Measurements from ENCODE around the gene PBX1. TPM values are rescaled to one million over a fixed set of nuclear protein-coding genes. Genes with fewer than 3 reads are reported as not detected.

PBX1 gene
- total RNA-seq, 2 donors from 2014 or later: 0.80 to 16.6 TPM

DNA sequence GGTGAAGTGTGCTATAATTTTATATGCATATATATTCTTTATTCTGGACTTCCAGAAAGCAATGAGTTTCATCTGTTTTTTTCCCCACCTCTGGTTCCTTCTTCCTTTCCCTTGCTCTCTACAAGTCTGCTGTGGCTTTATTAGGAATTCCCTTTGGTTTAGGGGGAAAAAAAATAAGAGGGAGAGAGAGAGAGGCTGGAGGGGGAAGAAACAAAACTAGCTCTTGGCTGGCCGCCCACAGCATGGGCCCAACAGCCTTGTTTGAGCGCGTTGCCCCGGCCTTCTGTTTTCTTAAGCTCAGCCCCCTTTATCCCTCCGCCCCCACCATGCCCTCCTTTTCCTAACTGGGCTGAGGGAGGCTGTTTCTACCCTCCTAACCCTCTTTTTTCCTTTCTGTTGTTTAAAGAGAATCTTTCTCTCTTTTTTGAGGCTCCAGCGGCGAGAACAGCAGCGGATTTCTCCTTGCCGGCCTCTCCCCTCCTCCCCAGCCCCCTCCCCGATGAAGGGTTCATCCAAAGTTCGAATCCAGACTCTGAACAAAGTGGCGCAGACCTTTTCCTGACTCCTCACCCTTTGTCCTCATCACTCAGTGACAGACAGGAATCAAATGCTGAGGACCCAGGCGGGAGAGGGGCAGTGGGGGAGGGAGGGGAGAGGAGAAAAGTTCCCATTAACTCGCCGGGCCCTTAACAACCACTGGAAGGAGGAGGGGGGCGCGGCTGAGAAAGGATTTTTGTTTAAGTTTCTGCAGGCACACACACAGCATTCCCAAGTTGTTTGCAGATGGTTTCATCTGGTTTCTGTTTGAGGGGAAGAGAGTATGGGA lies 29.7 kb downstream of the PBX1 start:
- H3K4me3 Mint-ChIP-seq: no peak overlapping the region
- no peak overlapping the region for H3K27ac Mint-ChIP-seq
- no peaks in the 10 kb centered on the region for H3K36me3 Mint-ChIP-seq (ENCODE audit: low read depth)
- DNase-seq (no peak), ATAC-seq (no peak)
- H3K27me3 Mint-ChIP-seq: peaks cover 6% of the 10 kb centered on the region
- H3K9me3 ChIP-seq (ENCODE audit: control insufficient read depth, low read length, poor library complexity, severe bottlenecking): no peaks in the 10 kb centered on the region
- H3K4me1 Mint-ChIP-seq: no peaks in the 10 kb centered on the region

- H3K9me3 ChIP-seq (ENCODE audit: control insufficient read depth, low read length, poor library complexity, severe bottlenecking): no peaks in the 10 kb centered on the region
- no peak overlapping the region for H3K27ac Mint-ChIP-seq
- no peak overlapping the region for H3K4me3 Mint-ChIP-seq
- H3K4me1 Mint-ChIP-seq: no peaks in the 10 kb centered on the region
- ATAC-seq: no peak
- DNase-seq: no peak
- H3K27me3 Mint-ChIP-seq: peaks cover 6% of the 10 kb centered on the region
- H3K36me3 Mint-ChIP-seq (ENCODE audit: low read depth): no peaks in the 10 kb centered on the region
Observed at GRCh38 chr1:164589408-164589807, 30.4 kb downstream of the PBX1 start.

- no peak for ATAC-seq
Observed at GRCh38 chr1:164589961-164590507, 31.1 kb downstream of the PBX1 start.

DNA sequence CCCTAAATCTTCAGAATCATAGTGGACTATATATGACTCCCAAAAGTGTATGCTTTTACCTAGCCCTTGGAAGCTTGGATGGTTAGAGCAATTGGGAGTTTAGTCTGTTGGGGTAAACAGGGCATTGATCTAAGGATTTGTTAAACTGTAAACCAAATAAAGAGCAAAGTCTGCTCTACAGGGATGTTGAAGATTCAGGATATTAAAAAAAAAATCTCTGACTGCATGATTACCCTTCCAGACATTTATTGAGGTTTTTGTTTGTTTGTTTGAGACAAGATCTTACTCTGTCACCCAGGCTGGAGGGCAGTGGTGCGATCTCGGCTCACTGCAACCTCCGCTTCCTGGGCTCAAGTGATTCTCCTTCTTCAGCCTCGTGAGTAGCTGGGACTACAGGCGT lies 31.6 kb downstream of the PBX1 start:
- H3K36me3 Mint-ChIP-seq (ENCODE audit: low read depth): no peaks in the 10 kb centered on the region
- H3K9me3 ChIP-seq (ENCODE audit: control insufficient read depth, low read length, poor library complexity, severe bottlenecking): no peaks in the 10 kb centered on the region
- no peak overlapping the region for H3K4me3 Mint-ChIP-seq
- DNase-seq (no peak), ATAC-seq (no peak)
- no peaks in the 10 kb centered on the region for H3K4me1 Mint-ChIP-seq
- no peak overlapping the region for H3K27ac Mint-ChIP-seq
- H3K27me3 Mint-ChIP-seq: peaks cover 6% of the 10 kb centered on the region

More at GRCh38 chr1:164589961-164590507, 31.1 kb downstream of the PBX1 start:
- Mint-ChIP-seq H3K27ac (no peak overlapping the region), H3K4me3 (no peak overlapping the region), H3K27me3 (peaks cover 6% of the 10 kb centered on the region), H3K36me3 (ENCODE audit: low read depth) (no peaks in the 10 kb centered on the region), H3K4me1 (no peaks in the 10 kb centered on the region)
- no peak for DNase-seq
- H3K9me3 ChIP-seq (ENCODE audit: control insufficient read depth, low read length, poor library complexity, severe bottlenecking): no peaks in the 10 kb centered on the region

DNA sequence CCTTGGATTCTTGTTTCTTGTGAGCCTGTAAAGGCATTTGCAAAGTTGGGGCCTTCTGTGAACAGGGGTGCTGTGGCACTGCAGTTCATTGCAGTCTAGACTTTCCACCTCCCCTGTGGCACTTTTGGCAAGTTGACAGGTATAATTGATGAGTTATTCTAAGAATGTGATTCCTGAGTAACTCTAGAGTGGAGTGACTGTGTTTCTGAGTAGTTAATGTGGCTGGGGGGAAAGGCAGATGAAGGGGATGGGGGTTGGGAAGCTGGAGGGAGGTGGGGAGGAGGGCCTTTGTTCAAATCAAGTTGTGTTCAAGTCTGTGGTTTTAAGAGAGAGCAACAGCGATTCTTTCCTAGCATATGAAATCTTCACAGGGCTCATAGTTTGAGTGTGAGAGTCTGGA lies 32.9 kb downstream of the PBX1 start:
- no peak overlapping the region for H3K27ac Mint-ChIP-seq
- H3K4me3 Mint-ChIP-seq: no peak overlapping the region
- ATAC-seq (no peak), DNase-seq (no peak)
- peaks cover 6% of the 10 kb centered on the region for H3K27me3 Mint-ChIP-seq
- H3K9me3 ChIP-seq (ENCODE audit: control insufficient read depth, low read length, poor library complexity, severe bottlenecking): no peaks in the 10 kb centered on the region
- no peaks in the 10 kb centered on the region for H3K36me3 Mint-ChIP-seq (ENCODE audit: low read depth)
- H3K4me1 Mint-ChIP-seq: no peaks in the 10 kb centered on the region

DNA sequence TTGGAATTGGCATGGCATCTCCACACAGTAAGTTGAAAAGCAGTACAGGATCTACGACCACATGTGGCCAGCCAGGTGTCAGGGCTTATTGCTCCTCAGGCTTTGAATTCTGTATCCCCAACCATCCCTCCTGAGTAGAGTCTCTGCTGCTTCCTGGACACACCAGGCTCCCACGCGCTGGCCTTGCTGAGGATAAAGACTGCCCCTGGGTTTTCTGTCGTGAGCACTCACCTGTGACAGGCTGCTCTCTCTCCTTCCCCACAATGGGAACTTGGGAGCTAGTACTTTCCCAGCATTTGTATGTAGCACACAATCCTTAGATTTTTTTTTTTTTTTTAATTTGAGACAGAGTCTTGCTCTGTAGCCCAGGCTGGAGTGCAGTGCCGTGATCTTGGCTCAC lies 33.6 kb downstream of the PBX1 start:
- peaks cover 6% of the 10 kb centered on the region for H3K27me3 Mint-ChIP-seq
- ATAC-seq (no peak), DNase-seq (no peak)
- H3K9me3 ChIP-seq (ENCODE audit: control insufficient read depth, low read length, poor library complexity, severe bottlenecking): no peaks in the 10 kb centered on the region
- no peak overlapping the region for H3K4me3 Mint-ChIP-seq
- H3K36me3 Mint-ChIP-seq (ENCODE audit: low read depth): no peaks in the 10 kb centered on the region
- no peaks in the 10 kb centered on the region for H3K4me1 Mint-ChIP-seq
- no peak overlapping the region for H3K27ac Mint-ChIP-seq

DNA sequence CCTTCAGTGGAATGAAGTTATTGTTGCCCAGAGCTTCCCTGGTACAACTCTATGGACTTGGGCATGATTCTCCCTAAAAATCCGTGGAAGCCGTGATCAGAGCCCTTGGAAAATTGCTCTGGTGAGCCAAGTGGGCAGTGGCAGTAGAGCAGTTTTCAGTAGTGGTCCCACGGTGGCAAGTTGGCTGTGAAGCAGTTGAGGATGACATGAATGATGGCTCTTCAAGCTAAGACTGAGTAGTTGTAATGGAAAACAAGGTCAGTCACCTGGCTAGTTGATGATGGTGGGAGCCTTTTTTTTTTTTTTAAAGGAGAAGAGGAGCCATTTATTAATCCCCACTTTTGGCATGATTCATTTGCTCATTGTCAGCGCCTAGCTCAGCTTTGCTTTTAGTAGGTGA lies 36.2 kb downstream of the PBX1 start:
- DNase-seq (no peak), ATAC-seq (no peak)
- Mint-ChIP-seq H3K4me1 (no peaks in the 10 kb centered on the region), H3K27ac (no peak overlapping the region), H3K36me3 (ENCODE audit: low read depth) (no peaks in the 10 kb centered on the region), H3K4me3 (no peak overlapping the region), H3K27me3 (no peaks in the 10 kb centered on the region)
- no peaks in the 10 kb centered on the region for H3K9me3 ChIP-seq (ENCODE audit: control insufficient read depth, low read length, poor library complexity, severe bottlenecking)

GRCh38 chr1:164596172-164596571 lies 37.2 kb downstream of the PBX1 start:
- Mint-ChIP-seq H3K36me3 (ENCODE audit: low read depth) (no peaks in the 10 kb centered on the region), H3K27ac (no peak overlapping the region), H3K4me1 (no peaks in the 10 kb centered on the region), H3K27me3 (no peaks in the 10 kb centered on the region), H3K4me3 (no peak overlapping the region)
- H3K9me3 ChIP-seq (ENCODE audit: control insufficient read depth, low read length, poor library complexity, severe bottlenecking): no peaks in the 10 kb centered on the region
- DNase-seq (no peak), ATAC-seq (no peak)

GRCh38 chr1:164598719-164599118 lies 39.7 kb downstream of the PBX1 start:
- ATAC-seq (no peak), DNase-seq (no peak)
- Mint-ChIP-seq H3K4me3 (no peak overlapping the region), H3K36me3 (ENCODE audit: low read depth) (no peaks in the 10 kb centered on the region), H3K4me1 (no peaks in the 10 kb centered on the region), H3K27me3 (no peaks in the 10 kb centered on the region), H3K27ac (no peak overlapping the region)
- no peaks in the 10 kb centered on the region for H3K9me3 ChIP-seq (ENCODE audit: control insufficient read depth, low read length, poor library complexity, severe bottlenecking)

DNA sequence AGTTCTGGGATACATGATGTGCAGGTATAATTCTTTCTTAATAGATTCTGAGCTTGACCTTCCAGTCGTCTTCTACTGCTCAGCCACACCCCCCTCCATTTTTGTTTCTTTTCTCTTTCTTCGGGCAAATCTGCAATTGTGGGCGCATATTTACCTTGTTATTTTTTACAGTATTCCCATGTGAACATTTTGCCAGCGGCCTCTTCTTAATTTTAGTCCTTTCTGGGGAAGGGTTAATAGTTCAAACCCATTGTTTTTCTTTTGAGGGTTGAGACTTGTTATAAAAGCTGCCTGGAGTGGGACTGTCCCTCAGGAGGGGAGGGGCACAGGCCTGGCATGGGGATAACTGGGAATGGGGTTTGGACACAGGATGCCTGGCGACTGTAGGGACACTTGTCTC lies 40.3 kb downstream of the PBX1 start:
- H3K4me1 Mint-ChIP-seq: no peaks in the 10 kb centered on the region
- no peak overlapping the region for H3K27ac Mint-ChIP-seq
- ATAC-seq (no peak), DNase-seq (no peak)
- no peaks in the 10 kb centered on the region for H3K9me3 ChIP-seq (ENCODE audit: control insufficient read depth, low read length, poor library complexity, severe bottlenecking)
- H3K36me3 Mint-ChIP-seq (ENCODE audit: low read depth): no peaks in the 10 kb centered on the region
- no peak overlapping the region for H3K4me3 Mint-ChIP-seq
- no peaks in the 10 kb centered on the region for H3K27me3 Mint-ChIP-seq

DNA sequence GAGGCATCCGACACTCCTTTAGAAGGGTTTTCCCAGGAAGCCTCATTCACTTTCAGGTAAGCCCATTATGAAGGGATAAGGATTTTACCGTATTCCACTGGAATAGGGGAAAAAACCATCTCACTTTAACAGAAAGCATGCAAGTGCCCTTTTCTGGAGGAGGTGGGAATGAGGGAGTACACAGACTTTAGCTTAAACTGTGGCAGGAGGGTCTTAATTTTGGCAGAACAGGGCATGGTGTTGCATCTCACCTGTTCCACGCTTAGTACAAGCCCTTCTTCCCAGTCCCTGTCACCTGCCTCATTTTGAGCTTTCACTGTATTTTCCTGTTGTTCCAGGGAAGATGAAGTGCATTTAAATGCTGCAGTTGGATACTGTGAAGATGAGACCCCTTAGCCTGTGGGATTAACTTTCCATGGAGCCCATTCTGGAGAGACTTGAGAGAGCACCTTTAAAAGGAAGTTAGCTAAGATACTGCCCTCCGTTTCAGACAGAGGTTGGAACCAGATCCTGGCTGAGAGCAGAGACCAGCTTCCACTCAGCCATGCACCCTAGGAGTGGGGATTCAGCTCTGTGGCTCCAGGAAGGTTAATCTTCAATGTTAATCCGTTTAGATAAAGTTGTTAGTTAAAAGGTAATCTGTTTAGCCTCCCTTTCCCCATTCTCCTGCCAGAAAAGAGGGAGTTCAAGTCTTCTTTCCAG lies 42.6 kb downstream of the PBX1 start:
- no peaks in the 10 kb centered on the region for H3K36me3 Mint-ChIP-seq (ENCODE audit: low read depth)
- DNase-seq (no peak), ATAC-seq (no peak)
- H3K4me1 Mint-ChIP-seq: no peaks in the 10 kb centered on the region
- H3K4me3 Mint-ChIP-seq: no peak overlapping the region
- H3K9me3 ChIP-seq (ENCODE audit: control insufficient read depth, low read length, poor library complexity, severe bottlenecking): no peaks in the 10 kb centered on the region
- H3K27me3 Mint-ChIP-seq: no peaks in the 10 kb centered on the region
- no peak overlapping the region for H3K27ac Mint-ChIP-seq

DNA sequence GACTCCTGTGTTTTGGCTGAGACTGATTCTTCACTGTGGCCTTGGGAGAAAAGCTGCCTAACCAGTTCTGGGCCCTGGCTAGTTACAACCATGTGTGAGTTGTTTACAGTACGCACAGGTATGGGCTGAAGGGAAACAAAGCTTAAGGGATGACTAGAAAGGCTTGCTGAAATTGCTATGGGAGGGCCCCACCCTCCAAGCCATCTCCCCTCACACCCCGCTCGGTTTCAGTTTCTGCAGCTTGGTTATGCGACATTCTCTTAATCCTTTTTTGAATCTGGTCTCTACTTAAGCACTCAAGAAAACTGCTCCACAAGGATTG lies 43.1 kb downstream of the PBX1 start:
- H3K27me3 Mint-ChIP-seq: no peaks in the 10 kb centered on the region
- H3K27ac Mint-ChIP-seq: no peak overlapping the region
- DNase-seq: no peak
- no peaks in the 10 kb centered on the region for H3K9me3 ChIP-seq (ENCODE audit: control insufficient read depth, low read length, poor library complexity, severe bottlenecking)
- H3K36me3 Mint-ChIP-seq (ENCODE audit: low read depth): no peaks in the 10 kb centered on the region
- H3K4me1 Mint-ChIP-seq: no peaks in the 10 kb centered on the region
- ATAC-seq: no peak
- H3K4me3 Mint-ChIP-seq: no peak overlapping the region

DNA sequence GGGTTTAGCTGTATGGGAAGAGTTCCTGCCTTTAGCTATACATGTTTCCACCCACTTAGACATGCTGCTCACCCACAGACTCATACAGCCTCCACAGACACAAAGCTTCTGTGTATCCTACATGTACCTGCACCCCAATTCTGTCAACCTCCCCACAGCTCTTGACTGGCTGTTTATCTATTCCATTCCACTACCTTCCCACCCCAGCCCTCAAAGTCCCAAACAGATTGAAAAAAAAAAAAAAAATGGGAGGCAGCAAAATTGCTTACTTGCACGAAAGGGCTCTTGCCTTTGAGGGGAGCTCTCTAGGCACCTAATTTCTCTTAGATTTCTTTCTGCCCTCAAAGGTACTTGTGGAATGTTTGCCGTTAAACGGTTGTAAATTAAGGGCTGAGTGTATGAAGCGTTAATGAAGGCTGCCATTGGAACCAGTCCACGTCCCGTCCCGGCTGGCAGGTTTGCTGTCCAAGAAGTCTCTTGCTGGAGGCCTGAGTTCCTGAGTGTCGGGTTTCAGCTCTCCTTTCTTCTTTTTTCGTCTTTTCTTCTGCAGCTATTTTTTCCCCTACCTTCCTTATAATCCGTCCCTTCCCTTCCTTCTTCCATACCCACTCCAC lies 43.6 kb downstream of the PBX1 start:
- ATAC-seq (no peak), DNase-seq (no peak)
- Mint-ChIP-seq H3K4me1 (no peaks in the 10 kb centered on the region), H3K27me3 (no peaks in the 10 kb centered on the region), H3K4me3 (no peak overlapping the region), H3K36me3 (ENCODE audit: low read depth) (no peaks in the 10 kb centered on the region), H3K27ac (no peak overlapping the region)
- no peaks in the 10 kb centered on the region for H3K9me3 ChIP-seq (ENCODE audit: control insufficient read depth, low read length, poor library complexity, severe bottlenecking)

Measured in T-helper 17 cell (primary cell).